ENCODE data around the gene SH3BP2.

DNA sequence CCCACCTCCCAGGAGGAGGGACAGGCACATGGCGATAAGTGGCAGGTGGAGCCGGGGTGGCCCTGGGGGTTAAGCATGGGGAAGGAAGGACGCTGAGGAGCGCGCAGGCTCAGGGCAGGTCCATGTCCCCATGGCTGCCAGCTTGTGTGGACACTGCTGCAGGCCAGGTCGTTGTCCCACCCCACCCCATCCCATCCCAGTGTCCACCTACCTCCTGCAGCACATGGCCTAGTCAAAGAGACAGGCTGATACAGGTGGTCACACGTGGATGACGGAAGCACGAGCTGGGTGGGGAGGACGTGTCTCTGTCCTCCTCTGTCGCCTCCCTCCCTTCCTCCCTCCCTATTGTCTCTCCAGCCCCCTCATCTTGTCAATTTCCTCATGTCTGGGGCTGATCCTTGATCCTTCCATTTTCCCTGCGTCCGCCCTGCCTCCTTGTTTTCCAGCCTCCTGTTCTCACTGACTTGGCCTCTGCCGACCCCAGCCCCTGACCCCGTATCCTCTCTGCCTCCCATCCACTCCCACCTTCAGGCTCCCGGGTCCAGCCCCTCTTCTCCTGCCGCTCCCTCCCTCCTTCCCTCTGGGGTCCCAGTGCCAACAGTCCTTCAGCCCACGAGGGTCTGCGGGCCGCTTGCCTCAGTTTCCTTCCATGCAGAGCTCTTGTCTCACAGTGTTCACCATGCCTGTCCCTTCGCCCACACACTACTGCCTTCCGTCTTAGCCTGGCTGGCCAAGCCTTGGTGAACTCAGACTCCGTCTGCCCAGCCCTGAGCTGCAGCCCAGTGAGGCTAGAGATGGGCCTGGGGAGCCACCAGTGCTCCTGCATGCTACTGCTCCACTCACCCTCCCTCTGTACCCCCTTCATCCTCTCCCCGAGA is 35.2 kb downstream of the SH3BP2 start:
- TF ChIP-seq, protein P1, sequence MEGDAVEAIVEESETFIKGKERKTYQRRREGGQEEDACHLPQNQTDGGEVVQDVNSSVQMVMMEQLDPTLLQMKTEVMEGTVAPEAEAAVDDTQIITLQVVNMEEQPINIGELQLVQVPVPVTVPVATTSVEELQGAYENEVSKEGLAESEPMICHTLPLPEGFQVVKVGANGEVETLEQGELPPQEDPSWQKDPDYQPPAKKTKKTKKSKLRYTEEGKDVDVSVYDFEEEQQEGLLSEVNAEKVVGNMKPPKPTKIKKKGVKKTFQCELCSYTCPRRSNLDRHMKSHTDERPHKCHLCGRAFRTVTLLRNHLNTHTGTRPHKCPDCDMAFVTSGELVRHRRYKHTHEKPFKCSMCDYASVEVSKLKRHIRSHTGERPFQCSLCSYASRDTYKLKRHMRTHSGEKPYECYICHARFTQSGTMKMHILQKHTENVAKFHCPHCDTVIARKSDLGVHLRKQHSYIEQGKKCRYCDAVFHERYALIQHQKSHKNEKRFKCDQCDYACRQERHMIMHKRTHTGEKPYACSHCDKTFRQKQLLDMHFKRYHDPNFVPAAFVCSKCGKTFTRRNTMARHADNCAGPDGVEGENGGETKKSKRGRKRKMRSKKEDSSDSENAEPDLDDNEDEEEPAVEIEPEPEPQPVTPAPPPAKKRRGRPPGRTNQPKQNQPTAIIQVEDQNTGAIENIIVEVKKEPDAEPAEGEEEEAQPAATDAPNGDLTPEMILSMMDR (IDR thresholded peaks at IDR 0.05; ENCODE audit: poor library complexity, severe bottlenecking): no peak
- TF ChIP-seq RAD21 (conservative IDR thresholded peaks at IDR 0.05) (no peak), POLR2AphosphoS5 (IDR thresholded peaks at IDR 0.05) (no peak), SMC3 (conservative IDR thresholded peaks at IDR 0.05; ENCODE audit: poor library complexity) (no peak), TAF1 (IDR thresholded peaks at IDR 0.05; ENCODE audit: low read depth) (no peak), EZH2 (IDR thresholded peaks at IDR 0.05; ENCODE audit: borderline replicate concordance, insufficient read depth, low read length, poor library complexity, severe bottlenecking) (no peak), EP300 (conservative IDR thresholded peaks at IDR 0.05; ENCODE audit: poor library complexity, severe bottlenecking) (no peak)
- TF ChIP-seq, protein P2, sequence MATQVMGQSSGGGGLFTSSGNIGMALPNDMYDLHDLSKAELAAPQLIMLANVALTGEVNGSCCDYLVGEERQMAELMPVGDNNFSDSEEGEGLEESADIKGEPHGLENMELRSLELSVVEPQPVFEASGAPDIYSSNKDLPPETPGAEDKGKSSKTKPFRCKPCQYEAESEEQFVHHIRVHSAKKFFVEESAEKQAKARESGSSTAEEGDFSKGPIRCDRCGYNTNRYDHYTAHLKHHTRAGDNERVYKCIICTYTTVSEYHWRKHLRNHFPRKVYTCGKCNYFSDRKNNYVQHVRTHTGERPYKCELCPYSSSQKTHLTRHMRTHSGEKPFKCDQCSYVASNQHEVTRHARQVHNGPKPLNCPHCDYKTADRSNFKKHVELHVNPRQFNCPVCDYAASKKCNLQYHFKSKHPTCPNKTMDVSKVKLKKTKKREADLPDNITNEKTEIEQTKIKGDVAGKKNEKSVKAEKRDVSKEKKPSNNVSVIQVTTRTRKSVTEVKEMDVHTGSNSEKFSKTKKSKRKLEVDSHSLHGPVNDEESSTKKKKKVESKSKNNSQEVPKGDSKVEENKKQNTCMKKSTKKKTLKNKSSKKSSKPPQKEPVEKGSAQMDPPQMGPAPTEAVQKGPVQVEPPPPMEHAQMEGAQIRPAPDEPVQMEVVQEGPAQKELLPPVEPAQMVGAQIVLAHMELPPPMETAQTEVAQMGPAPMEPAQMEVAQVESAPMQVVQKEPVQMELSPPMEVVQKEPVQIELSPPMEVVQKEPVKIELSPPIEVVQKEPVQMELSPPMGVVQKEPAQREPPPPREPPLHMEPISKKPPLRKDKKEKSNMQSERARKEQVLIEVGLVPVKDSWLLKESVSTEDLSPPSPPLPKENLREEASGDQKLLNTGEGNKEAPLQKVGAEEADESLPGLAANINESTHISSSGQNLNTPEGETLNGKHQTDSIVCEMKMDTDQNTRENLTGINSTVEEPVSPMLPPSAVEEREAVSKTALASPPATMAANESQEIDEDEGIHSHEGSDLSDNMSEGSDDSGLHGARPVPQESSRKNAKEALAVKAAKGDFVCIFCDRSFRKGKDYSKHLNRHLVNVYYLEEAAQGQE (IDR thresholded peaks at IDR 0.05; ENCODE audit: borderline replicate concordance): no peak

Measured in neural cell (in vitro differentiated cells).